ENCODE measurements around the gene DDX23.
A peak's percentile ranks its signal among the peaks of the same experiment; 100 is the strongest.
"Not testable (repeated sequence)": the region's sequence is repeated elsewhere in the genome, so short reads cannot be mapped to it uniquely, and the experiment has no call there.

Gene DDX23

GRCh38 chr12:48851883-48852733, at the start of gene DDX23:
Gene DDX23 (minus strand): TSS chr12:48852163. CDS start chr12:48845782, 6,381 bp downstream.
- intact Hi-C loops (cut with DNase I): loop anchor here (2.0 kb wide), 1 partner anchor 39 kb away; no protein-coding TSS in a partner anchor
- peak; percentile 86 to 99 (median 95) for DNase-seq

GRCh38 chr12:48901278-48901677, 49.3 kb upstream of the DDX23 start:
- intact Hi-C loops (cut with DNase I): no loop called here
- DNase-seq: no peak

GRCh38 chr12:48899651-48900050, 47.7 kb upstream of the DDX23 start:
- intact Hi-C loops (cut with DNase I): no loop called here
- no peak for DNase-seq

- intact Hi-C loops (cut with DNase I): no loop called here
- DNase-seq: no peak
These were observed 42.3 kb upstream of the DDX23 start for GRCh38 chr12:48894271-48894670.

GRCh38 chr12:48890657-48891418, 38.9 kb upstream of the DDX23 start:
- intact Hi-C loops (cut with DNase I): loop anchor here (2.0 kb wide), 1 partner anchor 38 kb away; the partner anchor contains the start of gene DDX23
- DNase-seq: peak; percentile 80 to 97 (median 90)

- peak in 1 of 42 donors; percentile 15 for DNase-seq
- intact Hi-C loops (cut with DNase I): loop anchor here (2.0 kb wide), 1 partner anchor 37 kb away; the partner anchor contains the start of gene DDX23
These were observed 37.7 kb upstream of the DDX23 start for GRCh38 chr12:48889679-48890078.

- no peak for DNase-seq
These were observed 31.6 kb upstream of the DDX23 start for GRCh38 chr12:48883305-48884161.

GRCh38 chr12:48882972-48883304, 31.0 kb upstream of the DDX23 start:
- no peak for DNase-seq
- intact Hi-C loops (cut with DNase I): no loop called here

More at GRCh38 chr12:48883305-48884161, 31.6 kb upstream of the DDX23 start:
- intact Hi-C loops (cut with DNase I): no loop called here

- intact Hi-C loops (cut with DNase I): no loop called here
- no peak for DNase-seq
These were observed 30.3 kb upstream of the DDX23 start for GRCh38 chr12:48882315-48882687.

GRCh38 chr12:48881686-48882314, 29.8 kb upstream of the DDX23 start:
- DNase-seq: no peak
- intact Hi-C loops (cut with DNase I): no loop called here

GRCh38 chr12:48880647-48881046, 28.7 kb upstream of the DDX23 start:
- DNase-seq: no peak
- intact Hi-C loops (cut with DNase I): no loop called here

- DNase-seq: no peak
- intact Hi-C loops (cut with DNase I): no loop called here
These were observed 26.6 kb upstream of the DDX23 start for GRCh38 chr12:48878548-48878947.

GRCh38 chr12:48875944-48876515, 24.1 kb upstream of the DDX23 start:
- no peak for DNase-seq
- intact Hi-C loops (cut with DNase I): no loop called here

GRCh38 chr12:48873534-48873933, 21.6 kb upstream of the DDX23 start:
- DNase-seq; intact Hi-C loops (cut with DNase I): not testable (repeated sequence)

- DNase-seq: peak in 18 of 42 donors; percentile 18 to 74 (median 37)
- intact Hi-C loops (cut with DNase I): no loop called here
These were observed 21.1 kb upstream of the DDX23 start for GRCh38 chr12:48873096-48873495.

GRCh38 chr12:48869191-48869590, 17.2 kb upstream of the DDX23 start:
- DNase-seq: no peak
- intact Hi-C loops (cut with DNase I): no loop called here

GRCh38 chr12:48868451-48868850, 16.5 kb upstream of the DDX23 start:
- intact Hi-C loops (cut with DNase I): no loop called here

GRCh38 chr12:48866052-48866711, 14.2 kb upstream of the DDX23 start:
- intact Hi-C loops (cut with DNase I): no loop called here
- no peak for DNase-seq

More at GRCh38 chr12:48868451-48868850, 16.5 kb upstream of the DDX23 start:
- DNase-seq: no peak
